Loucy (cell line): ENCODE results near the gene BEST3.

Experiments used
- H2AFZ ChIP-seq: fragments of 200-600 bp; sonication (generic); 2 replicates; pipeline ENCODE4 v1.6.0; 2016; ENCODE audit warnings: antibody characterized with exemption, mild to moderate bottlenecking, low read length, moderate library complexity
- H3F3A ChIP-seq: fragments of 200-600 bp; 2 replicates; pipeline ENCODE4 v1.6.0; 2016; ENCODE audit warnings: antibody characterized with exemption, low read depth, mild to moderate bottlenecking
- H3K27me3 ChIP-seq: fragments of 200-600 bp; sonication (generic); 2 replicates; pipeline ENCODE4 v1.6.1; 2014; ENCODE audit warnings: low read length, mild to moderate bottlenecking; ENCODE audit not compliant: insufficient read depth, poor library complexity, severe bottlenecking
- H3K36me3 ChIP-seq: fragments of 200-600 bp; sonication (generic); 2 replicates; pipeline ENCODE4 v1.6.1; 2016; ENCODE audit warnings: low read length; ENCODE audit not compliant: insufficient read depth
- H3K4me1 ChIP-seq: fragments of 200-600 bp; sonication (generic); 2 replicates; pipeline ENCODE4 v1.5.1; 2014; ENCODE audit warnings: low read length, mild to moderate bottlenecking; ENCODE audit not compliant: insufficient read depth, poor library complexity, severe bottlenecking
- H3K4me2 ChIP-seq: fragments of 200-600 bp; sonication (generic); 2 replicates; pipeline ENCODE4 v1.6.0; 2014; ENCODE audit warnings: antibody characterized with exemption, low read length, low read depth, mild to moderate bottlenecking; ENCODE audit not compliant: poor library complexity, severe bottlenecking
- H3K4me3 ChIP-seq: fragments of 200-600 bp; sonication (generic); 2 replicates; pipeline ENCODE4 v1.5.1; 2014; ENCODE audit warnings: low read length, mild to moderate bottlenecking, mixed read lengths; ENCODE audit not compliant: poor library complexity, severe bottlenecking
- H3K79me2 ChIP-seq: fragments of 200-600 bp; sonication (generic); 2 replicates; pipeline ENCODE4 v1.6.1; 2014; ENCODE audit warnings: low read length; ENCODE audit not compliant: insufficient read depth
- H3K9ac ChIP-seq: fragments of 200-600 bp; sonication (generic); 2 replicates; pipeline ENCODE4 v1.6.0; 2014; ENCODE audit warnings: mild to moderate bottlenecking, low read depth, low read length, moderate library complexity; ENCODE audit not compliant: poor library complexity, severe bottlenecking
- H3K9me2 ChIP-seq: fragments of 200-600 bp; sonication (generic); replicated peaks from 2 replicates; pipeline ENCODE4 v1.6.1; 2016; ENCODE audit warnings: low read depth, low read length, mixed read lengths
- H3K9me3 ChIP-seq: fragments of 200-600 bp; sonication (generic); 2 replicates; pipeline ENCODE4 v1.6.1; 2014; ENCODE audit warnings: mild to moderate bottlenecking, antibody characterized with exemption, low read length, low read depth; ENCODE audit not compliant: insufficient read depth
- H4K20me1 ChIP-seq: fragments of 200-600 bp; sonication (generic); 2 replicates; pipeline ENCODE4 v1.6.0; 2014; ENCODE audit warnings: antibody characterized with exemption, low read length, mild to moderate bottlenecking; ENCODE audit not compliant: insufficient read depth, poor library complexity, severe bottlenecking
- CTCF ChIP-seq: fragments of 200-600 bp; sonication (generic); conservative IDR thresholded peaks from 2 replicates; pipeline ENCODE4 v1.5.1; 2014; ENCODE audit warnings: mild to moderate bottlenecking, antibody characterized with exemption, low read length
- EZH2phosphoT487 ChIP-seq: fragments of 200-600 bp; IDR thresholded peaks from 2 replicates; pipeline ENCODE4 v1.6.1; 2018; ENCODE audit warnings: antibody characterized with exemption, mild to moderate bottlenecking, moderate library complexity, borderline replicate concordance

BEST3 gene

GRCh38 chr12:69651922-69652321 is 47.2 kb downstream of the BEST3 start:
- no peak overlapping the region for H2AFZ ChIP-seq
- no peaks in the 10 kb centered on the region for H4K20me1 ChIP-seq
- no peak overlapping the region for H3K4me3 ChIP-seq
- H3K27me3 ChIP-seq = no peaks in the 10 kb centered on the region
- H3K36me3 ChIP-seq = no peaks in the 10 kb centered on the region
- no peaks in the 10 kb centered on the region for H3K9me2 ChIP-seq
- H3K9me3 ChIP-seq = no peaks in the 10 kb centered on the region
- H3F3A ChIP-seq = no peaks in the 10 kb centered on the region
- no peak for TF ChIP-seq CTCF
- TF ChIP-seq EZH2phosphoT487 = no peak
- H3K9ac ChIP-seq = no peak overlapping the region
- no peak overlapping the region for H3K4me2 ChIP-seq
- H3K79me2 ChIP-seq = no peaks in the 10 kb centered on the region
- H3K4me1 ChIP-seq = no peaks in the 10 kb centered on the region

- H3K4me3 ChIP-seq = no peak overlapping the region
- TF ChIP-seq CTCF = peak; percentile 35
- TF ChIP-seq EZH2phosphoT487 = no peak
Observed at GRCh38 chr12:69649529-69649928, 49.6 kb downstream of the BEST3 start.

GRCh38 chr12:69648476-69648875 is 50.6 kb downstream of the BEST3 start:
- H4K20me1 ChIP-seq = no peaks in the 10 kb centered on the region
- H2AFZ ChIP-seq = no peak overlapping the region
- no peaks in the 10 kb centered on the region for H3F3A ChIP-seq
- H3K4me2 ChIP-seq = no peak overlapping the region
- no peak overlapping the region for H3K4me3 ChIP-seq
- H3K9ac ChIP-seq = no peak overlapping the region
- TF ChIP-seq EZH2phosphoT487 (no peak), CTCF (no peak)
- no peaks in the 10 kb centered on the region for H3K9me2 ChIP-seq
- no peaks in the 10 kb centered on the region for H3K4me1 ChIP-seq
- H3K9me3 ChIP-seq = no peaks in the 10 kb centered on the region
- H3K27me3 ChIP-seq = no peaks in the 10 kb centered on the region
- no peaks in the 10 kb centered on the region for H3K36me3 ChIP-seq
- H3K79me2 ChIP-seq = no peaks in the 10 kb centered on the region

More at GRCh38 chr12:69649529-69649928, 49.6 kb downstream of the BEST3 start:
- Histone ChIP-seq H3K9me2 (no peaks in the 10 kb centered on the region), H4K20me1 (no peaks in the 10 kb centered on the region), H3K27me3 (no peaks in the 10 kb centered on the region), H3F3A (no peaks in the 10 kb centered on the region), H3K4me2 (no peak overlapping the region), H3K9ac (no peak overlapping the region), H2AFZ (no peak overlapping the region), H3K9me3 (no peaks in the 10 kb centered on the region), H3K36me3 (no peaks in the 10 kb centered on the region), H3K4me1 (no peaks in the 10 kb centered on the region), H3K79me2 (no peaks in the 10 kb centered on the region)
